Thyroid gland (tissue), 4 donors: Measurements from ENCODE around the gene DKKL1. TPM values are rescaled to one million over a fixed set of nuclear protein-coding genes. Genes with fewer than 3 reads are reported as not detected.

Experiments used
- DNase-seq, 2 donors: peaks; one replicate each; pipeline ENCODE4 v3.0.0-alpha.2; 2019
- H3K27ac ChIP-seq, 3 donors: fragments of 200-600 bp; sonication (generic); 1 replicate in 2 of 3; 2 replicates in 1 of 3; pipeline ENCODE4 v1.5.1; 2016 to 2019; ENCODE audit warnings: mild to moderate bottlenecking in 1 of 3, moderate library complexity in 1 of 3
- H3K27me3 ChIP-seq: fragments of 200-600 bp; sonication (generic); one replicate; pipeline ENCODE4 v1.5.1; 2019
- H3K36me3 ChIP-seq, 2 donors: fragments of 200-600 bp; sonication (generic); one replicate each; pipeline ENCODE4 v1.5.1; 2016 to 2019
- H3K4me1 ChIP-seq, 2 donors: fragments of 200-600 bp; sonication (generic); one replicate each; pipeline ENCODE4 v1.5.1; 2017 to 2019
- H3K4me3 ChIP-seq, 3 donors: fragments of 200-600 bp; sonication (generic); replicated peaks in 1 of 3; 1 replicate in 2 of 3; 2 replicates in 1 of 3; pipeline ENCODE4 v1.5.1; 2016; ENCODE audit warnings: mild to moderate bottlenecking in 1 of 3
- H3K9me3 ChIP-seq: fragments of 200-600 bp; sonication (generic); one replicate; pipeline ENCODE4 v1.5.1; 2017
- CTCF ChIP-seq, 6 experiments: fragments of 200-600 bp in 3 of 6; fragments of 450-650 bp in 3 of 6; sonication (generic) in 3 of 6; IDR thresholded peaks; one replicate each; pipeline ENCODE4 v1.5.1; 2016 to 2019; ENCODE audit warnings: antibody characterized with exemption in 6 of 6, mild to moderate bottlenecking in 2 of 6, inconsistent platforms in 1 of 6, moderate library complexity in 1 of 6
- POLR2A ChIP-seq, 2 donors: fragments of 450-650 bp; IDR thresholded peaks; one replicate each; pipeline ENCODE4 v1.6.1; 2017; ENCODE audit warnings: antibody characterized with exemption in 2 of 2, mild to moderate bottlenecking in 2 of 2, moderate library complexity in 1 of 2
- WGBS, 2 donors: methylation state at CpG; one replicate each; pipeline ENCODE4 v1.1.5; 2017; 5-methylcytosine and 5-hydroxymethylcytosine counted together
- intact Hi-C: fragments of 100-400 bp; cut with DNase I; formaldehyde crosslinking; loops from one replicate; pipeline ENCODE4 v1.15.1; 2023
- total RNA-seq, 4 donors: library from RNA; depleted of rRNA; stranded (reverse); fragments of >200 nt; gene quantifications; one replicate each; pipeline ENCODE4 v1.2.3, GENCODE V29; 2016

The DKKL1 gene
- total RNA-seq, 4 donors from 2014 or later, result 1.3 TPM; not detected in 3

- Histone ChIP-seq H3K27ac (no peak within 1 kb of the TSS), H3K4me1 (no peaks in the 10 kb centered on the region), H3K4me3 (no peak within 1 kb of the TSS), H3K27me3 (no peaks in the 10 kb centered on the region), H3K36me3 (no peaks in the 10 kb centered on the region), H3K9me3 (no peaks in the 10 kb centered on the region)
- 44 to 55% methylated on average over 34 to 37 of the region's 40 CpGs for WGBS, 2 donors
- intact Hi-C loops, result no loop called here
- TF ChIP-seq CTCF (IDR thresholded peaks at IDR 0.05), result no peak
- no peak for TF ChIP-seq POLR2A (IDR thresholded peaks at IDR 0.05)
- DNase-seq, result peak; percentile 68 to 83
Observed at GRCh38 chr19:49387936-49388372, 24.3 kb downstream of the DKKL1 start, which contains the start of gene KASH5. KASH5 (plus strand) TSS chr19:49388249; CDS start chr19:49390884, 2,635 bp downstream.

- H3K27ac ChIP-seq, result no peak overlapping the region
- 95 to 97% methylated on average over 18 to 20 of the region's 20 CpGs for WGBS, 2 donors
- no peaks in the 10 kb centered on the region for H3K9me3 ChIP-seq
- H3K36me3 ChIP-seq, result no peaks in the 10 kb centered on the region
- H3K4me3 ChIP-seq, result no peak overlapping the region
- intact Hi-C loops, result no loop called here
- no peak for DNase-seq
- no peaks in the 10 kb centered on the region for H3K27me3 ChIP-seq
- TF ChIP-seq POLR2A (IDR thresholded peaks at IDR 0.05), result no peak
- TF ChIP-seq CTCF (IDR thresholded peaks at IDR 0.05), result no peak
- no peaks in the 10 kb centered on the region for H3K4me1 ChIP-seq
Observed at GRCh38 chr19:49389406-49389805, 25.7 kb downstream of the DKKL1 start.

- no peak overlapping the region for H3K4me3 ChIP-seq
- no peaks in the 10 kb centered on the region for H3K27me3 ChIP-seq
- no peaks in the 10 kb centered on the region for H3K36me3 ChIP-seq
- TF ChIP-seq CTCF (IDR thresholded peaks at IDR 0.05) (no peak), POLR2A (IDR thresholded peaks at IDR 0.05) (no peak)
- intact Hi-C loops, result loop anchor here (5.0 kb wide), 1 partner anchor 157 kb away; no protein-coding TSS in a partner anchor
- DNase-seq, result no peak
- H3K4me1 ChIP-seq, result no peaks in the 10 kb centered on the region
- 69 to 77% methylated on average over 15 to 26 of the region's 26 CpGs for WGBS, 2 donors
- H3K9me3 ChIP-seq, result no peaks in the 10 kb centered on the region
- no peak overlapping the region for H3K27ac ChIP-seq
Observed at GRCh38 chr19:49390131-49390928, 26.7 kb downstream of the DKKL1 start.

GRCh38 chr19:49390929-49391359 is 27.3 kb downstream of the DKKL1 start:
- Histone ChIP-seq H3K27ac (no peak overlapping the region), H3K9me3 (no peaks in the 10 kb centered on the region), H3K4me1 (no peaks in the 10 kb centered on the region), H3K4me3 (no peak overlapping the region), H3K36me3 (no peaks in the 10 kb centered on the region), H3K27me3 (no peaks in the 10 kb centered on the region)
- intact Hi-C loops, result loop anchor here (5.0 kb wide), 1 partner anchor 156 kb away; no protein-coding TSS in a partner anchor
- no peak for TF ChIP-seq POLR2A (IDR thresholded peaks at IDR 0.05)
- TF ChIP-seq CTCF (IDR thresholded peaks at IDR 0.05), result no peak
- no peak for DNase-seq
- WGBS, 2 donors, result 70 to 71% methylated on average over 9 of the region's 9 CpGs
